HG02870 (cell line): ENCODE results near the gene SDK1.

Source experiments
- ATAC-seq: cut with Tn5 transposase; IDR thresholded peaks from one replicate; pipeline ENCODE4 v1.9.1; 2021; ENCODE audit warnings: mild to moderate bottlenecking, moderate library complexity; ENCODE audit not compliant: unreplicated experiment

Gene SDK1

GRCh38 chr7:4026941-4027486 is 726.0 kb downstream of the SDK1 start:
- no peak for ATAC-seq

DNA sequence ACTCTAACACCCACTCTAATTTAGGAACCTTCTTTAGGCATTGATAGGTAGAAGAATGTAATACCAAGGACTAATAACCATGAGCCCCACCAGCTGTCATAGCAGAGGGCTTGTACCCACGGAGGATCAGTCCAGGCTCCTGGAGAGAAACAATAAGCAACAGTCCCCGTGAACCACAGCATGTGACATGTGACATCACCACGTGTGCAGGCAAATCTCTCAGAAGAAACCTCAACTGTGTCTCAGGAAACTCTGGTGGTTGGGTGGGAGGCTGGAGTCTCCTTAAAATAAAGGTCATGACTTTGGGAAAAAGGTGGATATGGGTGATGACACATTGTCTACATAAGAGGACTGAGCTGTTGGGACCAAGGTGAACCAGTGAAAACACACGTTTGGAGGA is 727.2 kb downstream of the SDK1 start:
- no peak for ATAC-seq

- no peak for ATAC-seq
Measured at GRCh38 chr7:4029941-4030340, 728.9 kb downstream of the SDK1 start.

DNA sequence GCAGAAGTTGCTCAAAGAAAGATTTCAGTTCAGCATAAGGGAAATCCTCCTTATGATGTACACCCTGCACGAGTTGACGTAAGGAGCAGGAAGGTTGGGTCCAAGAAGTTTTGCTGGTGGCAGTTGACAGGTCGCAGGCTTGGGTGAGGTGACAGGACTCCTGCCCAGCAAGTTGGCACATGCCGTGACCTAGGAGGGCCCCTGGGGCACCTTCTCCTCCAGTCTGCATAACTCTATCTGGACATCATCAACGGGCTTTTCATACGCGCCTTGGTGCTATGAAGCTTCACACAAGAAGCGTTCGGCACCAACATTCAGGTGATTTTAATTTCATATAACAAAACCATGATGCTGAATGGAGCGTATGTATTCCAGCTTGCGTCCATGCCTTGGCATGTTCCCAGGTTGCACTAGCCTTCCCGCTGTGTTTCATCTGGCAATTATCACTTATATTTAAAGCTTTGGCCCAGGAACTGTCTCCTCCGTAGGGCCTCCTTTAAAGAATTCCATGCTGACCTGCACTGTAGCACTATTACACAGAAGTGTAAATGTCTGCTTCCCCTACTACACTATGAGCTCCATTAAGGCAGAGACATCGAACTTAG is 729.4 kb downstream of the SDK1 start:
- ATAC-seq = no peak

GRCh38 chr7:4033996-4034395 is 732.9 kb downstream of the SDK1 start:
- ATAC-seq = no peak

DNA sequence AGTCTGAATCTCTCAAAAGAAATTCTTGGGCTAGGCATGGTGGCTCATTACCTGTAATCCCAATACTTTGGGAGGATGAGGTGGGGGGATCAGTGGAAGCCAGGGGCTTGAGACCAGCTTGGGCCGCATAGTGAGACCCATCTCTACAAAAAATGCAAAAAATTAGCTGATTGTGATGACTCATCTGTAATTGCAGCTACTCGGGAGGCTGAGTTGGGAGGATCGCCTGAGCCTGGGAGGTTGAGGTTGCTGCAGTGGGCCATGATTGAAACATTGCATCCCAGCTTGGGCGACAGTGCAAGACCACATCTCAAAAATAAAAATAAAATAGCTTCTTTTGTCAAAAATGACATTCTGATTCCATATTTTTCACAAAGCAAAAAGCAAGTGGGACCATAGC is 736.3 kb downstream of the SDK1 start:
- ATAC-seq = no peak

DNA sequence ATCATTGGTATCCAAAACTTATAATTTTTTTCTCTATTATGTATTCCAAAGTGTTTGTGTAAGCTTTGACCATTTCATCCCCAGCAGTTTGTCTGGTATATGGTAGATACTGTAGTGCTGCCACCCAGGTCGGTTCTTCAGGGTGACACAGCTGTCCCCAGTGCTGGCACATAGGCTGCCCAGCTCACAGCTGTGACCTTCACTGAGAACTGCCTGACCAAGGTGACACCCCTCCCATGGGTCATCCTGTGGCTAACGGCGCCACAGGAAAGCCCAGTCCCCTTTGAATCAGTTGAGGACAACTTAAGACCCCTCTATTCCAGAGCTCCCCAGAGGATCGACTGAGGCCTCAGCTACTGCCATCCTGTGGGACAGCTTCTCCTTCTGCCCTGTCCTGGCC is 736.8 kb downstream of the SDK1 start:
- ATAC-seq = no peak

- ATAC-seq = no peak
Measured at GRCh38 chr7:4040109-4040928, 739.3 kb downstream of the SDK1 start.

DNA sequence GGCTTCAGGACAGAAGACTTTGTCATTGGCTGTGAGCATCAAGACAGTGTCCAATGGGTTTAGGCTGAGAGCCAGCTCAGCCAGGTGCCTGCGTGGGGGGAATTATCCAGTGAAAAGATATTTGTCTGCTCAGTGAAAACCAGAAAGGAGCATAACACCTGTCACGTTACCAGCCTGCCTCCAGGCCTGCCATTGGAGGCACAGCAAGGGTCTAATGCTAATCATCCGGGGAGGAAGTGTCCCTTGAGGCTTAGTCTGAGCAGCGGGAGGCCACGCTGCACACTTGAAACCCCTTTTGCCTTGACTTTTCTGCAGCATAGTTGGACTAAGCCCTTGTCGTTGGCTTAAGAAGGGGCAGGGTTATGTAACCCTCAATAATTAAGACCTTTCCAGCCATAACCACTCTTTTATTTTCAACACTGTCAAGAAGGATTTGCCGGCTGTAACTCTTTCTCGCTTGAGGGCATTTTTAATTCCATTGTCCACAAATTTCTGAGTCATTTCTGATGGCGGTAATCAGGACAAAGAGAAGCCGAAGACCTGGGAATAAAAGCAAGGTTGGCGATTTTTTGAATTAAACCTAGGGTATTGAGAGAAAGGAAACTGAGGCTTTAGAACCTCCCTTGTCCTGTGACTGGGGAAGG is 741.5 kb downstream of the SDK1 start:
- ATAC-seq = no peak

GRCh38 chr7:4043988-4044387 is 742.9 kb downstream of the SDK1 start:
- no peak for ATAC-seq

DNA sequence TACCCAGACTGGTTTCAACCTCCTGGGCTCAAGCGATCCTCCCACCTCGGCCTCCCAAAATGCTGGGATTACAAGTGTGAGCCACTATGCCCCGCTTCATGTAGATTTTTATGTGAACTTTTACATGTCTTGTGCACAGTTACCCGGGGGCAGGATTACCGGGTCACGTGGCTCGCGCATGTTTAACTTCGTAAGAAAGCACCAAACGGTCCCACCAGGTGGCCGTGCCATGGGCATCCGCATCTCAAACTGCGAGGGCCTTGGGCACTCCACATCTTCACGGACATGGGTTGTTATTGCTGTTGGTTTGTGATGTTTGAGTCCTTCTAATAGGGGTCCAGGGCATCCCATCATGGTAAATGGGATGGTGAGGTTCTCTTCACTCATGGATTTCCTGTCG is 744.4 kb downstream of the SDK1 start:
- ATAC-seq = no peak

DNA sequence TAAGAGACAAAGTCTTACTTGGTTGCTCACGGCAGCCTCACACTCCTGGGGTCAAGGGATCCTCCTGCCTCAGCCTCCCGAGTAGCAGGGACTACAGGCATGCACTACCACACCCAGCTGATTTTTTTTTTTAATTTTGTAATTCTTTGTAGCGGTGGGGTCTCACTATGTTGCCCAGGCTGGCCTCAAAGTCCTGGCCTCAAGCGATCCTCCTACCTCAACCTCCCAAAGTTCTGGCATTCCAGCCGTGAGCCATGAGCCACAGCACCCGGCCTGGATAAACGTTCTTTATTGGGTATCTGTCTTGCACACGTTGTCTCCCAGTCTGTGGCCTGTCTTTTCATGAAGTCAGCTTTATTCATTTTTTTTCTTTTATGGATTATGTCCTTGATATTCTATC is 744.9 kb downstream of the SDK1 start:
- ATAC-seq = no peak

- no peak for ATAC-seq
Measured at GRCh38 chr7:4048336-4048735, 747.3 kb downstream of the SDK1 start.

- ATAC-seq = no peak
Measured at GRCh38 chr7:4049202-4049601, 748.1 kb downstream of the SDK1 start.

DNA sequence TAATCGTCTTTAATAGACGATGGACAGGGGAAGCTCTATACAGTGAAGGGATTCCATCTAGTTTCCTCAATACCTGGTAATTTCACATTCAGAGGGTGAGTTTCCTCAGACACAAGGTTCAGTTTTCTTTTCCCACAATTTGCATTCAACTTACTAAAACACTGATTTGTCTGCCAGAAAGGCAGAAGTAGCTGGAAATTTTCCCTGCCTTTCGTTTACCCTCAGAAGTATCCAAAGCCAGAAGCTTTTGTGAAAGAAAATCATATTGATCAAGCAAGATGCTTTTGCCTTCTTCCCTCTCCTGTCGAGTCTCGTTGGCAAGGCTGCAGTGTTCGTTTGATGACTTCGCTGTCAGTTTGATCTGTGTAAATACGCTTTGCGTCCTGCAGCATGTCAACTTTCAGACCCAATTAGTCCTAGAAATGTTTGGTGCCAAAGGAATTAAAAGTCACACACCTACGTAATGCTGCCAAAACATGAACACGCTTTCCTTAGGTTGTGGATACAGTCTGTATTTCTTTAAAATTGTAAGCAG is 749.1 kb downstream of the SDK1 start:
- no peak for ATAC-seq

DNA sequence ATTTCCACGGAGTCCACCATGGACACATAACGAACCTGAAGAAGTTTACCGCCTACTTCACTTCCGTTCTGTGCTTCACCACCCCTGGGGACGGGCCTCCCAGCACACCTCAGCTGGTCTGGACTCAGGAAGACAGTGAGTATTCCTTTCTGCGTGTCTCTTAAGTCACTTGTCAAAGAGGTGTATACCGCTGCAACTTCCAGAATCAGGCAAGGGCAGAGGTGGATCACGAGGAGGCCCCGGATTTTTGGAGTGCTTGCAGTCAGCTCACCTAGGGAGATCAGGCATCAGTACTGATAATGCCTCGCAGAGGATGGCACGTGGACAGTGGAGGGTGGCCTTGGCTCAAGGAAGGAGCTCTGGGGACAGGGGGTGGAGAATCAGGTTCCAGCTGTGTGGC is 750.6 kb downstream of the SDK1 start:
- ATAC-seq = no peak

DNA sequence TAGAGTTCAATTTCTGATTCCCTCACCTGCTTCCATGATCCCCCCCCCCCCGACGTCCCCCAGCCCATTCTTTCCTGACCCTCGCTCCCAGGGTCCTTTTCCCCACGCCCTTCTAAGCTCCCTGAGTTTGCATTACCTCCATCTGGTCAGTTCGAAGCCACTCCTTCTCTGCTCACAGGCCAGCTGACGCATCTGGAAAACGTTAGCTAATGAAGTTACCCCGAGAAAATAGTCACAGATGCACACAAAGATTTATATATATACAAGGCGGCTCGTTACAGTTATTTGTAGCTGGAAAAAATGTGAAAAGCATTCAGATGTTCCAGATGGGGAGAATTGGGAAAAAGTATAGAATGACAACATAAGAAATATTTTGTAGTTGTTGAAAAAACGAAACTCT is 751.1 kb downstream of the SDK1 start:
- ATAC-seq = no peak

GRCh38 chr7:4054158-4054557 is 753.1 kb downstream of the SDK1 start:
- no peak for ATAC-seq

- ATAC-seq = no peak
Measured at GRCh38 chr7:4056552-4057288, 755.7 kb downstream of the SDK1 start.

DNA sequence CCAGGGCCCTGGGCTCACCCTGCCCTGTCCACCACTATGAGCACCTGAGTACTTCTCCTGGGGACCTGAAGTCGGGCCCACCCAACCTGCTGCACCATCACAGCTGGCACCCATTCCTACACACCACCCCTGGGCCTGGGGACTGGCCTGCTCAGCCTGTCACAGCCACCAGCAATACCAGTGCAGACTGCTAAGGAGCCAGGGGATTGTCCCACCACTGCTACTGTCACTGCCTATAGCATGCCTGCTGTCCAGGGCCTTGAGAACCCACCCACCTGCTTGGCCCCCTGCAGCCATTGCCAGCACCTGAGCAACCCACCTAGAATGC is 756.2 kb downstream of the SDK1 start:
- ATAC-seq = no peak

DNA sequence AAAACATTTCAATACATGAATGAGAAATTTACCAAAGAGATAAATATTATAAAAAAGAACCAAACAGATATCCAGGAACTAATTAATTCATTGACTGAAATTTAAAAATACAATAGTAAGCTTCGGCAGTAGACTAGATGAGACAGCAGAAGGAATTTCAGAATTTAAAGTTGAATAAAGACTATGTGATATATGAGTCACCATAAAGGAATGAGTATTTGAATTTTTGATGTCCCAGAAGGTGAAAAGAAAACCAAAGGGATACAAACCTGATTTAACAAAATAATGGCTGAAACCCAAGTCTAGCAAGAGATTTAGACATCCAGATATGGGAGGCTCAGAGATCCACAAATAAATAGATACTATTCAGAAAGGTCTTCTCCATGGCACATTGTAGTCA is 757.1 kb downstream of the SDK1 start:
- no peak for ATAC-seq
